GM19452 (cell line): ENCODE data around the gene KLC4.

Experiments
- ATAC-seq: cut with Tn5 transposase; IDR thresholded peaks from one replicate; pipeline ENCODE4 v1.9.1; 2021; ENCODE audit not compliant: unreplicated experiment

The KLC4 gene

GRCh38 chr6:43120944-43121913, 61.8 kb downstream of the KLC4 start:
- no peak for ATAC-seq

GRCh38 chr6:43122146-43122545, 62.7 kb downstream of the KLC4 start:
- ATAC-seq: no peak

- ATAC-seq: no peak
Measured at GRCh38 chr6:43123461-43124314, 64.3 kb downstream of the KLC4 start.

GRCh38 chr6:43124481-43124880, 65.0 kb downstream of the KLC4 start:
- ATAC-seq: no peak
